Cerebellar cortex (tissue), 1 donor: ENCODE measurements around the gene ZSCAN30.
A peak's percentile ranks its signal among the peaks of the same experiment; 100 is the strongest.

Source experiments
- DNase-seq: peaks from one replicate; pipeline ENCODE4 v3.0.0-alpha.2; 2015; ENCODE audit warnings: low spot score

Gene ZSCAN30

DNA sequence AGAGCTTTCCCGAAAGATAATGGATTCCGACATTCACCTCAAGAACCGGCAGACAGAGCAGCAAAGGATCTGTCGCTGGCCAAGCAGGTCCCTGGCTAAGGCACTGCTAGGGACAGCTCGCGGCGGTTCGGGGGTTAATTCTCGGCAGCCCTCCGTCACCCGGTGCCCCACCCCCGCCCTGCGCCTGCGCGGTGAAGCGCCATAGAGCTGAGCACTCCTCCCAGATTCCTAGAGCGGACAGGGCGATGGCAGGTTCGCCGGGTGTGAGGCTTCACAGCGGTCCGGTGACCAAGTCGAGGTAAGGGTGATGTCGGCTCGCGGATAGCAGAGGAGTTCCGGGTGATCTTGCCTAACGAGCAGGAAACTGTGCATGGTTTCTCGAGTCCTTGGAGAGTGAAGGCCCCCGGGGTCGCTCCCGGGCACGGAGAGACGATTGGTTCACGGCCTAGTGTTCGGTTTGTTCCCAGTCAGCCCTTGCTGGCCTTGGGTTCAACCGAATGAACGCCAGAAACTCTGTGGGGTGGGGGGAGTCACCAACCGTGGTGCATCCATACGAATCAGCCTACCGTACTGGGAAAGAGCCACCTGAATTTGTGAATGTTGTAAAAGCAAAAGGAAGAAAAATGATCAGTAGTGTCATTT is at the start of gene ZSCAN30:
Gene ZSCAN30, minus strand, starts transcription at position 136 of the 642 bp plus-strand sequence. CDS start 25,877 bp downstream, outside the sequence.
- peak; percentile 97 for DNase-seq

DNA sequence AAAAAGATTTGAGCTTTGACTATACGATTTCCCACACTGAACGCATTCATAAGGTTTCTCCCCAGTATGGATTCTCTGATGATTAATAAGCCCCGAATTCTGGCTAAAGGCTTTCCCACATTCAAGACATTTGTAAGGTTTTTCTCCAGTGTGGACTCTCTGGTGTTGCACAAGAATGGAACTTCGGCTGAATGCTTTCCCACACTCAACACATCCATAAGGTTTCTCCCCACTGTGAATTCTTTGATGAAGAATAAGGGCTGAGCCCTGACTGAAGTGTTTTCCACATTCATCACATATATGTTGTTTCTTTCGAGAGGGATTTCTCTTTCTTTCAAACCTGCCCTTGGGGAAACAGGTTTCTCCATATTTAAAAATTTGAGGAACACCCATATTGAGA is 47.3 kb upstream of the ZSCAN30 start:
- no peak for DNase-seq

DNA sequence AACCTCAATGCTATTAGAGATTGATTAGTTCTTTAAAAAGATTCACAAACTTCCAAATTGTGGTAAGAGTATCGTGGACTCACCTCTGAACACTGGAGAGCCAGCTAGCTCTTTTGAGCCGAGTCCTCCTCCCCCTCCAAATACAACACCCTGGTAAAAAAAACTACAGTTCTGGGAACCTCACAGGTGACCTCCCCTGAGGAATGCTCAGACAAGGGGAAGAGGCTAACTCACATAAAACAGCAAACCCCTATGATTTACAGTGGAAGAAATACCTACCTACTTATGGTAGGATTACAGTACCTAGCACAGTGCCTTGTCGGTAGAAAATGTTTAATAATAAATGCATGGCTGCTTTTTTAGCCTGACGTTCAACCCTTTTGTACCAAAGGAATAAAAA is 45.8 kb upstream of the ZSCAN30 start:
- DNase-seq, result no peak

DNA sequence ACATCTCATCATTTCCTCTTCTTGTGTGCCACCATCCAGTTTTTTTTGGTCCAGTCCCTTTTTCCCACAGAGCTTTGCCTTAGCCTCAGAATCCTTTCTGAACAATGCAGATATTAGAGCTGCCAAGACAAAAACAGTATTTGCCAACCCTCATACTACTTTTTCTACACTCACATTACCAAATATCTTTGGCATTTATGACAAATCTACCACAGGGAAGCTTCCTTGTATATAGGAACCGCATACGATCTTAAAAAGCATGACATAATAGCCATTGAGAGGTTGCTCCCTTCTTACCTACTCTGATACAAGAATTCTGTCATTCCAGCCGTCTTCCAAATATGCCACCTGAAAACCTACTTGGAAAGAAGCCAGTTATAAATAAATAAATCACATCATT is 44.8 kb upstream of the ZSCAN30 start:
- no peak for DNase-seq

DNA sequence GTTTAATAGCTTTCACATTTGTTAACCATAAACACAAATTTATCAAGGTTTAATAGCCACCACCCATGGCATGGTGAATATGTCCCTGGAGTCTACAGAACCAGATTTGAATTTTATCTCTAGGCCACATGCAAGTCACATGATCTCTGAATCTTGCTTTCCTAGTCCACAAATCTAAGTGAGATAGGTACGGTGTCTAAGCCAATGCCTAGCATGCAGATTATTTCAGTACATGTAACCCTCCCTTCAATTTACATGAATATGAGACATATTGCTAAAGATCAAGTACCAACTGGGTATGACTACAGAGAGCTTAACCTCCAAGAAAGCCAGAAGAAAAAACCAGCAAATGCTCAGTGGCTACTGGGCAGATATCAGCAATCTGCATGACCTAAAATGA is 44.2 kb upstream of the ZSCAN30 start:
- DNase-seq, result no peak

DNA sequence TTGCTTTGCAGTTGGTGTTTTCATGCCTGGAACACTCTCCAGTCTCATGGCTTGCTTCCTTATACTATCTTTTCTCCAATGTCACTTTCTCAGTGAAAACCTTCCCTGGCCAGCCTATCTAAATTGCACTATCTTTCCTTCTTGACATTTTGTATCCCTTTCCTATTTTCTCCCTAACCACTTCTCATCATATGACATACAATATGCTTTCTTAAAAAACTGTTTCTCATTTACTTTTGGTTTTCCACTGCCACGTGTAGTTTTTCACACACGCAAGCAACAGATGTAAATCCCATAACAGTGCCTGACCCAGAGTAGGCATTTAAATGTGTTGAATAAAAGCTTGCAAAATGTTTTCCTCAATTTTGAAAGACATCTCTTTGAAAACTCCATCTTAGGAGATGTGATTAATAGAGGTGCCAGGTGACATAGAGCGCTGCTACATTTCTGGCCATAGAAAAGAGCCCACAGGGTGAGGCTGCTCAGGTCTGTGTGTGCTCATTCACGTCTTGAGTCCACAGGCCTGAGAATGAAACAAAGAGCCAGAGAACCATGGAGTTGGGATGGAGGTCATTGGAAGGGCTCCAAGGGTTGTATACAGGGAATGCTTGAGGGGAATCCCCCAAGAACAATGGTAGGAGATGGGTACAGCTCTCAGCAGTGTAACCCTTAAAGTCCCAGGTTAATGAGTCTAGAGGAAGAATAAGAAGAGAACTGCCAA is 41.5 kb upstream of the ZSCAN30 start:
- no peak for DNase-seq

GRCh38 chr18:35328868-35329267 is 38.8 kb upstream of the ZSCAN30 start:
- no peak for DNase-seq

DNA sequence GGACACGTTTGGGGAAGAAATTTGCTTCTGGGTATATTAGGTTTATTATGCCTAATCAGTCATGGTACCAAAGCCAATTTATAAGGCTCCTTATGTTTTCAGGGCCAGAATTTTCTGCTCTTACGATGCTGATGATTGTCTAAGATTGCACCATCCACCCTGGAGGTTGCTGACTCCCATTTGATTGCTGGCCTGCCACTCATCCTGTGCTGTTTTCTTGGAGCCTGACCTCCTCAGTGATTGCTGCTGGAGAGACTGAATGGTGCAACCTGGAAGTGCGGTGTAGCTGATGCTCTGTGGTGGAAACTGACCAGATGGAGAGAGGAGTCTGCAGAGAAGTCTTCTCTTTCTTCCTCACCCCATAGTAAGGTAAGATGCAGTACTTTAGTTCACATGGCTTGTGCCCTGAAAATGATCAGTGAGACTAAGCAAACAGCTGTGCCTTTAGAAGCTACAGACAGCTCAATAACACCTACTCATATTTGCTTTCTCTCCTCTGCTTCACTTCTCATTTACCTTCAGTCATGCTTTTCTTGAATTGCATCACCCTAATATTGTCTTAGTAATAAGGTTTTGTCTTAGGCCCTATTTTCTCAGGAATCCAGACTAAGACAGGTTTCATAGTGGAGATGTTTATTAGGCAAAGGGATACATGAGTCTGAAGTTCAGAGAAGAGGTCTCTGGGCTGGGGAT is 36.8 kb upstream of the ZSCAN30 start:
- no peak for DNase-seq

- DNase-seq, result no peak
Observed at GRCh38 chr18:35324926-35325655, 35.1 kb upstream of the ZSCAN30 start.

GRCh38 chr18:35322486-35323458 is 32.7 kb upstream of the ZSCAN30 start:
- no peak for DNase-seq

GRCh38 chr18:35311496-35311895 is 21.5 kb upstream of the ZSCAN30 start:
- DNase-seq, result no peak

DNA sequence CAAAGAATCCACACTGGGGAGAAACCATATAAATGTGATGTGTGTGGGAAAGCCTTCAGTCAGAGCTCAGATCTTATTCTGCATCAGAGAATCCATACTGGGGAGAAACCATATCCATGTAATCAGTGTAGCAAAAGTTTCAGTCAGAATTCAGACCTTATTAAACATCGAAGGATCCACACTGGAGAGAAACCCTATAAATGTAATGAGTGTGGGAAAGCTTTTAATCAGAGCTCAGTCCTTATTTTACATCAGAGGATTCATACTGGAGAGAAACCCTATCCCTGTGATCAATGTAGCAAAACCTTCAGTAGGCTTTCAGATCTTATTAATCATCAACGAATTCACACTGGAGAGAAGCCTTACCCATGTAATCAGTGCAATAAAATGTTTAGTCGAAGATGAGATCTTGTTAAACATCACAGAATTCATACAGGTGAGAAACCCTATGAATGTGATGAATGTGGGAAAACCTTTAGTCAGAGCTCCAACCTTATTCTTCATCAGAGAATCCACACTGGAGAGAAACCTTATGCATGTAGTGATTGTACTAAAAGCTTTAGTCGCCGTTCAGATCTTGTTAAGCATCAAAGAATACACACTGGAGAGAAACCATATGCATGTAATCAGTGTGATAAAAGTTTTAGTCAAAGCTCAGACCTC is 16.7 kb upstream of the ZSCAN30 start:
- DNase-seq, result no peak

GRCh38 chr18:35303610-35304009 is 13.6 kb upstream of the ZSCAN30 start:
- DNase-seq, result no peak

- no peak for DNase-seq
Observed at GRCh38 chr18:35296060-35296459, 6.0 kb upstream of the ZSCAN30 start.

DNA sequence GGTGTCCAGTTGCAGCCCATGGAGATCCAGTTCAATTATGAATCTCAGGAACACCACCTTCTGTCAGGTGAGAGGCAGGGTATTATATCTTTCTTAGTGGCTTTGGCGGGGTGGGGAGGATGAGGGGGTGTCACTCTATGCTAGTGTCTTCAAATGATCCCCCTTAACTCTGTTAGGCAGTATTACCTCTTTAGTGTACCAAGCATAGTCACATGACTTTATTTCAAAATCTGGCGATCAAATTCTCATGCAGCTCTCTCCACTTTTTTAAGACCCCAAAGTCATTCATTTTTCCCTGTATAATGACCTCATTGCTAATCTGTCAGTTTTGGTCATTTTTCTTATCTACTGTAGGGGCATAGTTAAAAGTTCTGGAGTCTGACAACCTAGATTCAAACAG is 1.1 kb upstream of the ZSCAN30 start:
- no peak for DNase-seq

GRCh38 chr18:35289727-35290093 is 319 bp downstream of the ZSCAN30 start:
- no peak for DNase-seq

GRCh38 chr18:35289293-35289692 is 736 bp downstream of the ZSCAN30 start:
- DNase-seq, result peak; percentile 22

DNA sequence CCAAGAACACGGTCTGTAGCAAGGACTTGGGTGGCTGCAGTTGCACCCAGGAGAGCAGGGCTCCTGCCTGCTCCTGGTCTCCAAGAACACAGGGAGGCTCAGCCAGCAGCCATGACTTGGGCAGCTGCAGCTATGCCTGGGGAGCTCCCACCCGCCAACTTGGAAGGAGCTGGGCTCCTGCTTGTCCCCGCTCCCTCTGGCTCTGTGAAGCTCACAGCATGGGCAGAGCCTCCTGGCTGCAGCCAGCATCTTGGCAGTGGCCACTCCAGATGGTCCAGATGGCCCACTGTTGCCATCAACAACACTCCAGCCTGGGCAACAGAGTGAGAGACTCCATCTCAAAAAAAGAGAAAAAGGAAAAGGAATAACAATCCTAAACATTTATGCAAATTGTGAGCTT is 5.2 kb downstream of the ZSCAN30 start:
- DNase-seq, result peak; percentile 89

- DNase-seq, result no peak
Observed at GRCh38 chr18:35283923-35284794, 5.9 kb downstream of the ZSCAN30 start.

DNA sequence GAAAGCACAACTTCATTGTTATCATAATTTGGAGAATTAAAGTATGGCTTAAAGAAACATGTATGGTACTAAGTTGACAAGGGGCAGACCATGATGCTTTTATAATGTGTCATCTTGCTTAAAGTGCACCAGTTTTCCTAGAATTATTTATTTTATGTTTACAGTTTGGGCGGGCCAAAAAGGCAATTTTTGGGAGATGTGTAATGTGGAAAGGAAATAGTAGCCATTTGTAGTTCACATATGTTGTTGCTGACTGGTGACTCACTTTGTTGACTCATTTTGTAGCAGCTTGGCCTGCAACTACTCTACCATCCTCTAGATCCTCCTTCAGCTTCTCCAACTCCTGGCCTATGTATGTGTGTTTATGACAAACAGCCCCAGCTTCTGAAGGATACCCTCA is 7.7 kb downstream of the ZSCAN30 start:
- no peak for DNase-seq
